Measurements from ENCODE around the gene EXO1.

DNA sequence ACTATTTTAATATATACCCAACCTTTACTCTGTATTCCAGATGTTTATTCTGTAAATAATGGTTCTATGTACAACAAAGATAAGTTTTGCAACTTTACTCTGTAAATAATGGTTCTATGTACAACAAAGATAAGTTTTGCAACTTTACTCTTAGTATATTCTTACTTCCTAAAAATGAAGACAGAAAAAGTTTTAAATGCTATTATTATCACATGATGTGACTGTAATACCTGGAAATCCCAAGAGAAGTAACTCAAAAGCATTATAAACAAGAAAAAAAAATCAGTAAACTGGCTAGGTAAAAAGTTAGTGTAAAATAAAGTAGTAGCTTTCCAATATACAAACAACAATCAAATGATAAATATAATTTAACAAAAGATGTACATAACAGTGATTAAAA, 18.5 kb upstream of the EXO1 start:
- TF ChIP-seq, protein P1, sequence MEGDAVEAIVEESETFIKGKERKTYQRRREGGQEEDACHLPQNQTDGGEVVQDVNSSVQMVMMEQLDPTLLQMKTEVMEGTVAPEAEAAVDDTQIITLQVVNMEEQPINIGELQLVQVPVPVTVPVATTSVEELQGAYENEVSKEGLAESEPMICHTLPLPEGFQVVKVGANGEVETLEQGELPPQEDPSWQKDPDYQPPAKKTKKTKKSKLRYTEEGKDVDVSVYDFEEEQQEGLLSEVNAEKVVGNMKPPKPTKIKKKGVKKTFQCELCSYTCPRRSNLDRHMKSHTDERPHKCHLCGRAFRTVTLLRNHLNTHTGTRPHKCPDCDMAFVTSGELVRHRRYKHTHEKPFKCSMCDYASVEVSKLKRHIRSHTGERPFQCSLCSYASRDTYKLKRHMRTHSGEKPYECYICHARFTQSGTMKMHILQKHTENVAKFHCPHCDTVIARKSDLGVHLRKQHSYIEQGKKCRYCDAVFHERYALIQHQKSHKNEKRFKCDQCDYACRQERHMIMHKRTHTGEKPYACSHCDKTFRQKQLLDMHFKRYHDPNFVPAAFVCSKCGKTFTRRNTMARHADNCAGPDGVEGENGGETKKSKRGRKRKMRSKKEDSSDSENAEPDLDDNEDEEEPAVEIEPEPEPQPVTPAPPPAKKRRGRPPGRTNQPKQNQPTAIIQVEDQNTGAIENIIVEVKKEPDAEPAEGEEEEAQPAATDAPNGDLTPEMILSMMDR (IDR thresholded peaks at IDR 0.05; ENCODE audit: poor library complexity) = no peak
- no peak for TF ChIP-seq EZH2 (IDR thresholded peaks at IDR 0.05; ENCODE audit: borderline replicate concordance)
- no peak for TF ChIP-seq EZH2phosphoT487 (IDR thresholded peaks at IDR 0.05; ENCODE audit: low read depth, severe bottlenecking, unreplicated experiment)
